Activated naive CD4-positive, alpha-beta T cell treated with anti-CD3 and anti-CD28 coated beads for 36 hours (primary cell): ENCODE measurements around the gene ARHGEF38. TPM values are rescaled to one million over a fixed set of nuclear protein-coding genes. Genes with fewer than 3 reads are reported as not detected.
"Not testable (repeated sequence)": the region's sequence is repeated elsewhere in the genome, so short reads cannot be mapped to it uniquely, and the experiment has no call there.

Source experiments
- CTCF ChIA-PET: fragments of 350-600 bp; sonication (Branson Sonifier 250); formaldehyde crosslinking; loops from one replicate; lab custom pipeline; 2021; ENCODE audit warnings: antibody characterized with exemption; lab: Charles Lee
- DNase-seq: peaks from one replicate; pipeline ENCODE4 v3.0.0-alpha.2; 2020
- H3K27ac Mint-ChIP-seq: one replicate; pipeline ENCODE4 v1.8.0; 2021; ENCODE audit warnings: mild to moderate bottlenecking, mixed read lengths
- H3K27me3 Mint-ChIP-seq: one replicate; pipeline ENCODE4 v1.8.0; 2021; ENCODE audit warnings: low read depth, mixed read lengths
- H3K36me3 Mint-ChIP-seq: one replicate; pipeline ENCODE4 v1.8.0; 2021; ENCODE audit warnings: low read depth, mixed read lengths
- H3K4me1 Mint-ChIP-seq: one replicate; pipeline ENCODE4 v1.8.0; 2021; ENCODE audit warnings: low read depth, mixed read lengths
- H3K4me3 Mint-ChIP-seq: one replicate; pipeline ENCODE4 v1.8.0; 2021; ENCODE audit warnings: mild to moderate bottlenecking, moderate library complexity, mixed read lengths
- H3K9me3 Mint-ChIP-seq: one replicate; pipeline ENCODE4 v1.8.0; 2021; ENCODE audit warnings: mixed read lengths
- intact Hi-C: fragments of 100-400 bp; cut with micrococcal nuclease; formaldehyde crosslinking; loops from one replicate; pipeline ENCODE4 v1.15.1; 2023
- total RNA-seq, 2 experiments: library from RNA; stranded (reverse); gene quantifications; one replicate each; pipeline ENCODE4 v1.2.3, GENCODE V29; 2021

Gene ARHGEF38
- total RNA-seq, 2 experiments from 2014 or later = not detected

DNA sequence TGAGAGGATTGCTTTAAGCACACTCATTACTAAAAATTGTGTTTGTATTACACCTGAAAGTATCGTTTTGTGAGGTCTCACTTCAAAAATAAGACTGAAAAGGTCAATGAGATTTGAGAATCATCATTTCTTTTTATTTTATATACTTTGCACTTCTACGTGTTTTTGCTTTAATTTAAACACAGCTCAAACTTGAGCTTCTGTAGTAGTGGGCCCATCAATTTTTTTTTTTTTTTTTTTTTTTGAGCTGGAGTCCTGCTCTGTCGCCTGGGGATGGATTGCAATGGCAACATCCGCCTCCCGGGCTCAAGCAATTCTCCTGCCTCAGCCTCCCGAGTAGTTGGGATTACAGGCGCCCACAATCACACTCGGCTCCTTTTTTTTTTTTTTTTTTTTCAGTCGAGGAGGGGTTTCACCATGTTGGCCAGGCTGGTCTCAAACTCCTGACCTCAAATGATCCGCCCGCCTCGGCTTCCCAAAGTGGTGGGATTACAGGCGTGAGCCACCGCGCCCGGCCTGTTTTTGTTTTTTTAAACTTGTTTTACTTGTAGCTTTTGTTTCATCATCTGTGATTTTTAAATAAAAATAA, 157.7 kb downstream of the ARHGEF38 start:
- CTCF ChIA-PET = interaction anchor here (0.7 to 1.0 kb wide), 6 partner anchors 9 to 236 kb away, joined by 3 to 6 read pairs (median 3); partner anchors contain the start of gene PPA2
- H3K27ac Mint-ChIP-seq = no peak overlapping the region
- intact Hi-C loops = no loop called here
- peaks cover 28% of the 10 kb centered on the region for H3K4me1 Mint-ChIP-seq
- no peak overlapping the region for H3K4me3 Mint-ChIP-seq
- no peaks in the 10 kb centered on the region for H3K27me3 Mint-ChIP-seq
- H3K36me3 Mint-ChIP-seq = peaks cover 6% of the 10 kb centered on the region
- no peak for DNase-seq
- H3K9me3 Mint-ChIP-seq = no peaks in the 10 kb centered on the region

DNA sequence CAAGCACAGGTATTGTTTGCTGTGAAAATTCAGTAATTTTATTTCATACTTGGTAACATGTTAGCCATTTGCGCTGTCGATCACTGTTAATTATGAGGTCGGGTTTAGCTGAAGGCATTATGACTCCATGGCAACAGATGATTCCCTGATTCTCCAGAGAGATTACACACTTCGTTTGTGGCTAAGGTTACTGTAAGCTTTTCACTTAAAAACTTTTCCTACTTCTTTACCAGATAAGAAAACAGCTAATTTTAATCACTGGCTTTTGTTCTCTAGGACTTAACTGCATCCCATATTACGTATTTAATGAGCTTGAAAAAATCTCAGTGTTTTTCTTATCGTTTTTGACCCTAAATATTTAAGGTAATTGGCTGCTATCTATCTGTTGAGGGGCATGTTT, 158.3 kb downstream of the ARHGEF38 start:
- no peaks in the 10 kb centered on the region for H3K27me3 Mint-ChIP-seq
- intact Hi-C loops = no loop called here
- no peaks in the 10 kb centered on the region for H3K9me3 Mint-ChIP-seq

DNA sequence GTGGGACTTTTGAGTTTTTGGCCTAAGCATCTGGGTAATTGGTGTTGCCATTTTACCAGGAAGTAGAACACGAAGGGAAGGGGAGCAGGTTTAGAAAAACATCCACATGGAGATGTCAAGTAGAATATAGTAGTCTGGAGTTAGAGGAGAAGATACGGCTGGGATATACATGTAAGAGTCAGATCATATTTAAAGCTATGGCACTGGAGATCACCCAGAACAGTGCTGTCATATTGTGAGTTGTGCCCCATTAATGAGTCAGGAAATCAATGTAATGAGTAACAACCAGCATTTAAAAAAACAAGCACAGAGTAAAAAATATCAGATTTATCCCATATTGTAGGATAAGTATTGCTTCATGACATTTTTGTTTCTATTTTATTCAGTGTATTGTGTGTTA, 160.3 kb downstream of the ARHGEF38 start:
- Mint-ChIP-seq H3K27ac (no peak overlapping the region), H3K9me3 (no peaks in the 10 kb centered on the region), H3K27me3 (no peaks in the 10 kb centered on the region), H3K36me3 (peaks cover 2% of the 10 kb centered on the region), H3K4me1 (peaks cover 9% of the 10 kb centered on the region), H3K4me3 (no peak overlapping the region)
- DNase-seq = no peak
- intact Hi-C loops = no loop called here
- CTCF ChIA-PET = interaction anchor here (1.3 kb wide), 1 partner anchor 13 kb away, joined by 3 read pairs; no protein-coding TSS in a partner anchor

More for the DNA sequence above, 158.3 kb downstream of the ARHGEF38 start:
- peaks cover 26% of the 10 kb centered on the region for H3K4me1 Mint-ChIP-seq
- no peak overlapping the region for H3K4me3 Mint-ChIP-seq
- peaks cover 4% of the 10 kb centered on the region for H3K36me3 Mint-ChIP-seq
- CTCF ChIA-PET = interaction anchor here (0.7 to 1.1 kb wide), 4 partner anchors 8 to 190 kb away, joined by 3 read pairs; no protein-coding TSS in a partner anchor
- no peak overlapping the region for H3K27ac Mint-ChIP-seq
- DNase-seq = no peak

DNA sequence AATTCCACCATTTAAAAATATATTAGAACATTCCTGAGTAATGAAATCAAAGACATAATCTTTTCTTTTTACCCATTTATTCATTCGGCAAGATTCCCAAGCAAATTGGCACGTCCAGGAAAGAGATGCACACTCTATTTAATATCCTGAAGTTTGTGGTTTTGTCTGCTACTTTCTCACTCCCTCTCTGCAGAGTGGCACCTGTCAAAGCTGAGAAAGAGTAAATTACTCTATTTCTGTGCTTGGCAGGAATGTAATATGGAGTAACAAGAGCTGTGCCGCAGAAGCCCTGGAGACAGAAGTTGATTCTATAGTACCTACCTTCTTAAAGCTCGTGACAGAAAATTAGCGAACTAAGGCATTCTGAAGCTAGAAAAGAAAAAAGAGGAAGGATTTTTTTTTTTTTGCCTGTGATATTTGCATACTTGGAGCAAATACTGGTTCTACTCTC, 161.7 kb downstream of the ARHGEF38 start:
- Mint-ChIP-seq H3K4me1 (peaks cover 9% of the 10 kb centered on the region), H3K27ac (no peak overlapping the region), H3K9me3 (no peaks in the 10 kb centered on the region), H3K36me3 (no peaks in the 10 kb centered on the region), H3K27me3 (no peaks in the 10 kb centered on the region), H3K4me3 (no peak overlapping the region)
- intact Hi-C loops = no loop called here
- no peak for DNase-seq
- CTCF ChIA-PET = interaction anchor here (0.6 to 1.3 kb wide), 3 partner anchors 15 to 333 kb away, joined by 3 read pairs; no protein-coding TSS in a partner anchor

DNA sequence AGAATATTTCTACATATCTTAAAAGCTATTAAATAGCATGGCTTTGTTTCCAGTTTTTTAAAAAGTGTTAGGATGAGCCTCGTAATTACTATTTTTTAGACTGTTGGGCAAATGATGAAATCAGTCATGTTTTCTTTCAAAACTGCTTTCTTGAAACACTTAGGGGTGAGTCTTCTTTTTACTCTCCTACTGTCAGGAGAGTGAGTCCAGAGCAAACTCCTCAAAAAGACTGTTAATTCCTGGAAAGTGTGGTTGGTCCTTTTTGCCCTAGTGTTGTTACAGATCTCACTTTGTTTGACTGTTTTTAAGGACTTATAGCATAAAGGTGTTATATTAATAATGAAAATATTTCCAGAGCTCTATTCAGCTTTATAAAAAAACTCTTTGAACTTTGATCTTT, 162.5 kb downstream of the ARHGEF38 start:
- Mint-ChIP-seq H3K27ac (no peak overlapping the region), H3K9me3 (no peaks in the 10 kb centered on the region), H3K36me3 (peaks cover 2% of the 10 kb centered on the region), H3K27me3 (no peaks in the 10 kb centered on the region), H3K4me3 (no peak overlapping the region), H3K4me1 (peaks cover 2% of the 10 kb centered on the region)
- DNase-seq = no peak
- CTCF ChIA-PET = interaction anchor here (0.6 to 1.4 kb wide), 4 partner anchors 15 to 630 kb away, joined by 3 to 4 read pairs (median 4); no protein-coding TSS in a partner anchor
- intact Hi-C loops = loop anchor here (1.0 kb wide), 1 partner anchor 194 kb away; no protein-coding TSS in a partner anchor

DNA sequence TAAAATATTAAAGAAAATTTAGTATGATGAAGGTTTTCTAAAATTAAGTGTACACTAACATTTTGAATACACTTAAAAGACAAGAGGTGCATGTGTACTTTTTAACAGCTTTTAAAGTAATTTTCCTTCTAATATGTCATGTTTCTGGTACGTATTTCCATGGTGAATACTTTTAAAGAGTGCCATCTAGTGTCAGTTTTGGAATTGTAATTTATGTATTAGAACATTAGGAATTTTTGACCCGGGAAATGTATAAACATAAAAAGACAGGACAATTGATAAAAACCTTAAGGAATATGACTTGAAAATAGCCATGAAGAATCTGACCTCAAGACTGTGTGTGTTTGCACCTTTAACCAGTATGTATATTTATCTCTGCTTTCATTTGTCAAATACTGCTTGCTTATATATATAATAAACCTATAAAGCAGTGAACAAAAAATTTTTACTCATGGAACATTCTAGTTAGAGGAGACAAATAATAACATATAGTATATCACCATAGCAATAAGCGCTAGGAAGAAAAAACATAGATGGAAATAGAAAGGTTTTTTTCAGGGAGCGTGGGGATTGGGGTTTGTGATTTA, 163.4 kb downstream of the ARHGEF38 start:
- Mint-ChIP-seq H3K27ac (no peak overlapping the region), H3K4me1 (peaks cover 2% of the 10 kb centered on the region), H3K27me3 (no peaks in the 10 kb centered on the region), H3K36me3 (peaks cover 4% of the 10 kb centered on the region), H3K4me3 (no peak overlapping the region), H3K9me3 (no peaks in the 10 kb centered on the region)
- no peak for DNase-seq
- CTCF ChIA-PET = interaction anchor here (0.6 to 1.4 kb wide), 4 partner anchors 16 to 631 kb away, joined by 3 to 4 read pairs (median 4); no protein-coding TSS in a partner anchor
- intact Hi-C loops = loop anchor here (1.0 kb wide), 1 partner anchor 194 kb away; no protein-coding TSS in a partner anchor

DNA sequence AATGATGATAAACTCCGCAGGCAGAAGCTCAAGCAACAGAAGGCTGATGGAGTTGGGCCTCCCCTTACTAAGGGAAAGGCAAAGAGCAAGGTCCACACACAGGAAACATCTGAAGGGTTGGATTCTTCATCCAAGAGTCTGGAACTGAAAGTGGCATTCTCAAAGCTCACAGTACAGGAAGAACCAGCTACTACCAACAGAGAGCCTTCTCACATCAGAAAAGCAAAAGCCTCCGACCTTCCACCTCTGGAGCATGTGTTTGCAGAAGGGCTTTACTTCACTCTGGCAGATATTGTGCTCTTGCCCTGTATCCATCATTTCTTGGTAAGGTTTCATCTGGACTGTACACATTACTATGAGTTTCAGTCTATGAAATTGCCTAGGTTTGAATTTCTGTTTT, 166.8 kb downstream of the ARHGEF38 start:
- no peaks in the 10 kb centered on the region for H3K4me1 Mint-ChIP-seq
- H3K27me3 Mint-ChIP-seq = no peaks in the 10 kb centered on the region
- peaks cover 4% of the 10 kb centered on the region for H3K36me3 Mint-ChIP-seq
- no peak overlapping the region for H3K4me3 Mint-ChIP-seq
- DNase-seq = no peak
- H3K9me3 Mint-ChIP-seq = no peaks in the 10 kb centered on the region
- intact Hi-C loops = no loop called here
- CTCF ChIA-PET = interaction anchor here (0.7 kb wide), 1 partner anchor 9 kb away, joined by 3 read pairs; no protein-coding TSS in a partner anchor
- H3K27ac Mint-ChIP-seq = no peak overlapping the region

DNA sequence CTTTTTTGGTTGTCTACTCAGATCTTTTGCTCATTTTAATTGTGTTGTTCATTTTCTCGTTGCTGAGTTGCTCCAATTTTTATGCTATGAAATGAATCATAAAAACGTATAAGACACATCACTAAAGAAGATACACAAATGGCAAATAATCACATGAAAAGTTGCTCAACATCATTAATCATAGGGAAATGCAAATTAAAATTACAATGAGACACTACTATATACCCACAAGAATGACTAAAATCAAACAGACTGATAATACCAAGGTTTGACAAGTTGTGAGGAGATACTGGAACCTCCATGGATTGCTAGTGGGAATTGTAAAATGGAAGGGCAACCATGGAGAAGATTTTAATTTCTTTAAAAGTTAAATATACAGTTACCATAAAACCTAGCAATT, 173.2 kb downstream of the ARHGEF38 start:
- CTCF ChIA-PET = no interaction called here
- Mint-ChIP-seq H3K4me1 (no peaks in the 10 kb centered on the region), H3K36me3 (peaks cover 20% of the 10 kb centered on the region), H3K9me3 (peaks cover 10% of the 10 kb centered on the region), H3K4me3 (no peak overlapping the region), H3K27ac (no peak overlapping the region), H3K27me3 (no peaks in the 10 kb centered on the region)
- intact Hi-C loops = no loop called here
- no peak for DNase-seq

DNA sequence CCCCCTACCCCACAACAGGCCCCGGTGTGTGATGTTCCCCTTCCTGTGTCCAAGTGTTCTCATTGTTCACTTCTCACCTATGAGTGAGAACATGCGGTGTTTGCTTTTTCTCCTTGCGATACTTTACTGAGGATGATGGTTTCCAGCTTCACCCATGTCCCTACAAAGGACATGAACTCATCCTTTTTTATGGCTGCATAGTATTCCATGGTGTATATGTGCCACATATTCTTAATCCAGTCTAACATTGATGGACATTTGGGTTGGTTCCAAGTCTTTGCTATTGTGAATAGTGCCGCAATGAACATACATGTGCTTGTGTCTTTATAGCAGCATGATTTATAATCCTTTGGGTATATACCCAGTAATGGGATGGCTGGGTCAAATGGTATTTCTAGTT, 177.5 kb downstream of the ARHGEF38 start:
- H3K27me3 Mint-ChIP-seq, H3K27ac Mint-ChIP-seq, DNase-seq, H3K4me1 Mint-ChIP-seq, intact Hi-C loops, CTCF ChIA-PET, H3K4me3 Mint-ChIP-seq: not testable (repeated sequence)
- Mint-ChIP-seq H3K9me3 (peaks cover 26% of the 10 kb centered on the region), H3K36me3 (peaks cover 55% of the 10 kb centered on the region)

Other genes with a start within 250 kb of the ARHGEF38 start
- gene PPA2, start 78.6 kb upstream of the ARHGEF38 start, total RNA-seq = 100 to 1,000 TPM; 117 to 119 TPM
- gene INTS12, start 156.1 kb downstream of the ARHGEF38 start, total RNA-seq = 10 to 100 TPM; 24.5 to 24.8 TPM
- 10 to 100 TPM; 15.8 to 18.2 TPM for gene GSTCD, start 156.2 kb downstream of the ARHGEF38 start, total RNA-seq